Measurements from ENCODE around the gene GPAM.
"Not testable (repeated sequence)": the region's sequence is repeated elsewhere in the genome, so short reads cannot be mapped to it uniquely, and the experiment has no call there.

Gene GPAM, protein sequence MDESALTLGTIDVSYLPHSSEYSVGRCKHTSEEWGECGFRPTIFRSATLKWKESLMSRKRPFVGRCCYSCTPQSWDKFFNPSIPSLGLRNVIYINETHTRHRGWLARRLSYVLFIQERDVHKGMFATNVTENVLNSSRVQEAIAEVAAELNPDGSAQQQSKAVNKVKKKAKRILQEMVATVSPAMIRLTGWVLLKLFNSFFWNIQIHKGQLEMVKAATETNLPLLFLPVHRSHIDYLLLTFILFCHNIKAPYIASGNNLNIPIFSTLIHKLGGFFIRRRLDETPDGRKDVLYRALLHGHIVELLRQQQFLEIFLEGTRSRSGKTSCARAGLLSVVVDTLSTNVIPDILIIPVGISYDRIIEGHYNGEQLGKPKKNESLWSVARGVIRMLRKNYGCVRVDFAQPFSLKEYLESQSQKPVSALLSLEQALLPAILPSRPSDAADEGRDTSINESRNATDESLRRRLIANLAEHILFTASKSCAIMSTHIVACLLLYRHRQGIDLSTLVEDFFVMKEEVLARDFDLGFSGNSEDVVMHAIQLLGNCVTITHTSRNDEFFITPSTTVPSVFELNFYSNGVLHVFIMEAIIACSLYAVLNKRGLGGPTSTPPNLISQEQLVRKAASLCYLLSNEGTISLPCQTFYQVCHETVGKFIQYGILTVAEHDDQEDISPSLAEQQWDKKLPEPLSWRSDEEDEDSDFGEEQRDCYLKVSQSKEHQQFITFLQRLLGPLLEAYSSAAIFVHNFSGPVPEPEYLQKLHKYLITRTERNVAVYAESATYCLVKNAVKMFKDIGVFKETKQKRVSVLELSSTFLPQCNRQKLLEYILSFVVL

GRCh38 chr10:112183329-112184051, at the start of gene GPAM:
Gene GPAM (minus strand): TSS chr10:112183765. CDS start chr10:112181784, 1,981 bp downstream.
- H3K27ac ChIP-seq: peak within 1 kb of the TSS; percentile 48
- DNase-seq (ENCODE audit: low read depth, low spot score): peak; percentile 60

- H3K27ac ChIP-seq: no peak overlapping the region
- no peak for DNase-seq (ENCODE audit: low read depth, low spot score)
Observed at GRCh38 chr10:112232670-112233069, 49.1 kb upstream of the GPAM start.

GRCh38 chr10:112231602-112232400, 48.2 kb upstream of the GPAM start:
- H3K27ac ChIP-seq: no peak overlapping the region
- DNase-seq (ENCODE audit: low read depth, low spot score): no peak

DNA sequence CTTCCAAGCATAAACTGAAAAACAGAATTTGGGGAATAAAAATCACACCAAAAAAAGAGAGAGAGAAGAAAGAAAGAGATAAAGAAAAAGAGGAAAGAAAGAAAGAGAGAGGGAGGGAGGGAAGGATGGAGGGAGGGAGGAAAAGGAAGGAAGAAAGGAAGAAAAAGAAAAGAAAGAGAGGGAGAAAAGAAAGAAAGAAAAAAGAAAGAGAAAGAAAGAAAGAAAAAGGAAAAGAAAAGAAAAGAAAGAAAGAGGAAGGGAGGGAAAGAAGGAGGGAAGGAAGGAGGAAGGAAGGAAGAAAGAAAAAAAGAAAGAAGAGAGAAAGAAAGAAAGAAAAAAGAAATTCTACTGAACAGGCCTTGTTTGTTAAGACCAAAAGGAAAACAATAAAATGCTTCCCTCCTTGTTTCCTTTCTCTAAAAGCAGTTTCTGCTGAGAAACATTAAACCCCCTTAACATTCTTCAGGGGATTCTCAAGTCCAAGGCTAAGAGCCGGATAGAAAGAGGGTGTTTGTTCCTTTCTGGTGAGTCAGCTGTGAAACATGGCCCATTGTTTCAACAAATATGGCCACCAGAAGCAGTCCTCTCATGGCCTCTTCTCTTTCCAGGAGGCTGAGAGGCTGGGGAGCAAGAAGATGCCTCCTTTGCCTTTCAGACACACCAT, 46.9 kb upstream of the GPAM start:
- H3K27ac ChIP-seq: no peak overlapping the region
- DNase-seq (ENCODE audit: low read depth, low spot score): no peak

GRCh38 chr10:112229901-112230300, 46.3 kb upstream of the GPAM start:
- no peak overlapping the region for H3K27ac ChIP-seq
- no peak for DNase-seq (ENCODE audit: low read depth, low spot score)

DNA sequence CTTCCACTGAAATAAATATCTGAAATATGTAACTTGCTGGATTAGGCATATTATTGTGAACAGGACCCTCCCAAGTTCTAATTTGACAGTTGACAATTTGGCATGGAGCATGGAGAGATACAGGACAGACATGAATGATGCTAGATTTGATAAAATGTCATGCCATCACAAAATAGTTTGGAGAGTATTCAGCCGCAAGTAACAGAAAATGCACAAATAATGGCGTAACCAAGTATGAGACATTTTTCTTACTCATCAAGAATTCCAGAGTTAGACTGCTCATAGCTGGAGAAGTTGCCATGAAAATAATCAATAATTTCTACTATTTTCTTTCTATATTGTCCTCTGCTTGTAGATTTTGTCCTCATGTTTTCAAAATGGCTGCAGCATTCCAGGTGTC, 45.5 kb upstream of the GPAM start:
- H3K27ac ChIP-seq: no peak overlapping the region
- DNase-seq (ENCODE audit: low read depth, low spot score): no peak

- DNase-seq (ENCODE audit: low read depth, low spot score); H3K27ac ChIP-seq: not testable (repeated sequence)
Observed at GRCh38 chr10:112228366-112229088, 45.0 kb upstream of the GPAM start.

GRCh38 chr10:112227331-112227987, 43.9 kb upstream of the GPAM start:
- H3K27ac ChIP-seq: no peak overlapping the region
- DNase-seq (ENCODE audit: low read depth, low spot score): no peak

- DNase-seq (ENCODE audit: low read depth, low spot score): no peak
- no peak overlapping the region for H3K27ac ChIP-seq
Observed at GRCh38 chr10:112226439-112227248, 43.1 kb upstream of the GPAM start.

GRCh38 chr10:112225771-112226438, 42.3 kb upstream of the GPAM start:
- no peak for DNase-seq (ENCODE audit: low read depth, low spot score)
- no peak overlapping the region for H3K27ac ChIP-seq

DNA sequence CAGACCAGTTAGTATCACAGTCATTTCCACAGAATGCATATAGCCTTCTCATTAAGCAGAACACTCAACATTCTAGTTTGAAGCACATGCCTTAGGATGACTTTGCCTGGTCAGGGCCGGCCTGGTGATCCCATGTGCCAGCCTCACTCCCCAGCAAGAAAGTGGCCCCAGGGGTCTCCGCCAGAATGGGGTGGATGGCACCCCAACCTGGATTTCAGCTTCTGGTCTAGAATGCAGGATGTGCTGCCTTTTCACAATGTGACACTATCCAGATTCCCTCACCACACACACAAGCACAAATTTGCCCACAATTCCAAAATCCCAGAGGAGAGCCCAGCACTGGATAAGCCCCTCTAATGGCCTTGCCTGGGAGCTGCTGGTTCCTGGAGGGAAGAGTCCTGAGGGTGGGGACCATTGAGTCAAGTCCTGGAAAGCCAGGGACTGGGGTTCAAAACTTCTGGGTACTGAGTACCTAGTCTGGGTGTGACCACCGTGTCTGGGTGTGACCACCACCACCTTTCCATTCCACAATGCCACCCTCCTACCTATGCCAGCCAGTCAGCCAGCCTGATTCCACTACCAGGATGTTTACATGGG, 41.5 kb upstream of the GPAM start:
- DNase-seq (ENCODE audit: low read depth, low spot score): no peak
- no peak overlapping the region for H3K27ac ChIP-seq

DNA sequence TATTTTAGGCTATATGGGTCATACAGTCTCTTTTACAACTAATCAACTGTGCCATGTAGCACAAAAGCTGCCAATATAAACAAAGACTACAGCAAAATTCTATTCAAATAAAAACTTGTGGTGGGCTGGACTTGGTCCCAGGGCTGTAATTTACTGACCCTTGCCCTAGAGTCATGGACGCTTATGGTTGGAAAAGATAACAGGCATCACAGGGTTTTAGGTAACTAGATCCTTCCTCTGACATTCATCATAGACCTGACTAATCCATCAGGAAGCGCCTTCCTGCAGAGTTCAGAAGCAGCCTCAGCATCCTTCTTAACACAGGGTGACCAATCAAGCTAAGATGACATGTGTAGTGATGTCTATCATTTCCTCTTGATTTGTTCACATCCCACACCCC, 40.2 kb upstream of the GPAM start:
- DNase-seq (ENCODE audit: low read depth, low spot score): no peak

DNA sequence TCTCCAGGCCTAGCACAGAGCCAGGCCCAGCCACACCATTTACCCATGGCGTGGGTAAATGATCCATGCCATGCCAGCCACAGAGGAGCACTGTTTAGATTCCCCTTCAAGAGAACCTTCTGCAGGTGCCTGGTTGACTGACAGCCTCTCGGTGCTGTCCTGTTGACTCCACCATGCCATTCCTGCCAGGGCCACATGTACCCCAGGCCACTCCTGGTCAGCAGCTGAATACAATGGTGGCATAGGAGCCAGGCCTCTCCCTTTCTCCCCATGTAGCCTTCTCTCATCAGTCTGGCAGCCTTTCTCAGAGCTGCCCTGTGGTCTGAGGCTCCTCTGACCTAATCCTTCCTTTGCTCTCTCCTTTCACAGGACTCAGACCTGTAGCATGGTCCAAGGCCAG, 39.2 kb upstream of the GPAM start:
- no peak overlapping the region for H3K27ac ChIP-seq
- no peak for DNase-seq (ENCODE audit: low read depth, low spot score)

More for the DNA sequence above, 40.2 kb upstream of the GPAM start:
- H3K27ac ChIP-seq: no peak overlapping the region

DNA sequence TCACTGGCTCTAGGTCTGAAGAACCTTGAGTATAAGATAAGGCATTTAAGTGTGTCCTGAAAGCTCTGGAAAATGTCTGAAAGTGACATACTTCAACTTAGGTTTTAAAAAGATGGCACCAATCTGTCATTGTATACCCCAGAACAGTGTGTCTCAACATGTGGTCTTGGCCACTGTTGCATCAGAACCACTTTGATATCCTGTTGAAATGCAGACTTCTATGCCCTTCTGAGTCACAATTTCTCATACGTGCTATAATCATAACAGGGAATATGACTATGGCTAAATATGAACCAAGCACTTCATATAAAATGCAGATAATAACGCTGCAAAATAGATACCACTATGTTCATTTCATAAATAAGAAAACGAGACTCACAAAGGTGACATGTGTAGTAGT, 38.0 kb upstream of the GPAM start:
- no peak overlapping the region for H3K27ac ChIP-seq
- DNase-seq (ENCODE audit: low read depth, low spot score): no peak

- H3K27ac ChIP-seq: no peak overlapping the region
- DNase-seq (ENCODE audit: low read depth, low spot score): no peak
Observed at GRCh38 chr10:112218960-112219359, 35.4 kb upstream of the GPAM start.

GRCh38 chr10:112218036-112218390, 34.4 kb upstream of the GPAM start:
- no peak for DNase-seq (ENCODE audit: low read depth, low spot score)
- no peak overlapping the region for H3K27ac ChIP-seq
